Tongue (tissue), 2 donors: Measurements from ENCODE around the gene MYBBP1A. TPM values are rescaled to one million over a fixed set of nuclear protein-coding genes. Genes with fewer than 3 reads are reported as not detected.

ENCODE experiments used
- DNase-seq: peaks from one replicate; pipeline ENCODE4 v3.0.0-alpha.2; 2015
- total RNA-seq: library from RNA; depleted of rRNA; stranded (reverse); fragments of >200 nt; gene quantifications from one replicate; pipeline ENCODE4 v1.2.3, GENCODE V29; 2014

The MYBBP1A gene
- total RNA-seq, 1 donor from 2014 or later, result 25.7 TPM

DNA sequence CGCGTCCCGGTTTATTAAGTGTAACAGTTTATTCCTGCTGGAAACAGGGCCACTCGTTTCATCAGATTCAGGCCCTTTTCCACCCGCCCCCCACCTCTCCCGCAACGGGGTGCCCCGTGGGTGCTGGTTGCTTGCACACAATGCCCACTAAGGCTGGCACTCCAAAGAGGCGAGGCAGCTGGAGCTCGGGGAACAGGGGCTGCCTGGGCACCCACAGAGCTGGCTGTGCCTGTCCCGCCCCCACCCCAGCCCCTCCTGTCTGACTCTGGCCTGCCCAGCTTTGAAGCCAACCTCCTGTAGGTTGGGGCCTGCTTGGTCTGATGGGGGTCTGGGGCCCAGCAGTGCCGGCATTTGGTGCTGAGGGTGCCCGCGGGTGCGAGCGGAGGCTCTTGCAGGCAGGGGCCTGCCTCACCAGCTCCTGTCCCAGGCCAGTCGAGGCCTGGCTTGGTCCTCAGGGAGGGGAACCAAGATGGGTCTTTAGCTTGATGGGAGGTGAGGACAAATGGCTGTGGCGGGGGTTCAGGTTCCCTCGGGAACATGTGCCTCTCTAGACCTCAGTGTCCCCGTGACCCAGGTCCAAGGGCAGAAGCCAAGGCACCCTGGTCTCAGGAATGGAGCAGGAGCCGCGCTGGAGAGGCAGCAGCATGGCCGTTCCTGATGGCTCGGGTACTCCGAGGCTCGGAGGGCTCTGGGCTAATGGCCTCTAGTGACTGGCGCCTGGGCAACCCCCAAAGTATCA lies 20.1 kb downstream of the MYBBP1A start:
- no peak for DNase-seq

DNA sequence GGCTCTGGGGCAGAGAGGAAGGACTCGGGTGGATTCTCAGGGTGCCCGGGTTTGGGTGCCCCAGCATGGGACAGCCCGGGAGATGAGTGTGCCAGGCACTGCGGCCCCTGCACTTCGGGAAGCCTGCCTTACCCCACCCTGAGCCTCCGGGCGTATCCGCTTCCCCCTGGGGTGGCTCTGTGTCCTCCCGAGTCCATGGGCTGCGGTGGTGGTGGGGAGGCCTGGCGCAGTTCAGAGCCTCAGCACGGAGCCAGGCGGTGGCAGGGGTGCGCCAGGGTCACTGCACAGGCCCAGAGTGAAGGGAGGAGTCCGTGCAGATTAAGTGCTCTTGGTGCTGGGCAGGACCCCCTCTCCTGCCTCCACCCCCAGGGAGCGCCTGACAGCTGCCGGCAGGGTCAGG lies 20.7 kb downstream of the MYBBP1A start:
- DNase-seq, result no peak

DNA sequence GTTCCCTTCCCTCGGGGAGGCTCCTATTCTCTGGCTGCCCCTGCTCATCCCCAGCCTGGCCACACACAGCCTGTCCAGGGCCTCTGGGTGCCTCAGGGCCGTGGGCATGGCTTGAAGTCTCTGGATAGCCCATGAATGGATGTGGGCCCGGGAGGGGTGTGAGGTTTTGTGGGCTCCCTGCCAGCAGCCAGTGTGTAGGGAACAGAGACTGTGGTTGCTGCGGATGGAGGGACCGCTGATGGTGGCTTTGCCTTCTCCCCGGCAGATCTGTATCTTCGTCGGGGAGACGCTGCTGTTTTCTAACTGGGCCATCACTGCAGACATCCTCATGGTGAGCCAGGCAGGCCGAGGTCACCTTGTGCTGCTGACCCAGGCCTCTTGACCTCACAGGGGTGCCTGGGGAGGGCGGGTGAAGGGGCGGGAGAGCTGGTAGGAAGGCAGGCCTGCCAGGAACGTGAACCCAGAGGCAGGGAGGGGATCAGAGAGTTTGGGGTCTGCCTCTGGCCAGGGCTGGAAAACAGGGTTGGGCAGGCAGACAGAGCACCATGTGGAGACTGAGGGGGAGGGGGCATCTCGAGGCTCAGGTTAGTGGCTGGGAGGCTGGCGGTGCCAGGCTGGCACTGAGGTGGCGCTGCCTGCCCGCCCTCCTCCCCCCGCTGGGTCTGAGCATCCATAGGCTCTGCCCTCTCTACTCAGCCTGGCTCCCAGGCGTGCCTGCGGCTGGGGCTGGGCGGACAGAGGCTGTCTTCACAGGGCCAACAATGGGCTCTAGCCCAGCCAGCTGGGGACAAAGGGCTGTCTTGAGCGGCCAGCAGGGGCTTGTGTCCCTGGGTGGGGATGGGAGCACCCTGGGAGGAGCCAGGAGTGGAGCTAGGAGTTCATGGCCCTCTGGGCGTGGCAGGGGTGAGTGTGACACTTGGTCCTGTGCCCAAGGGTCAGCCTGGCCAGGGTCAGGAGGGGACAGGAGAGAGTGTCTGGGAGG lies 21.4 kb downstream of the MYBBP1A start:
- DNase-seq, result no peak

DNA sequence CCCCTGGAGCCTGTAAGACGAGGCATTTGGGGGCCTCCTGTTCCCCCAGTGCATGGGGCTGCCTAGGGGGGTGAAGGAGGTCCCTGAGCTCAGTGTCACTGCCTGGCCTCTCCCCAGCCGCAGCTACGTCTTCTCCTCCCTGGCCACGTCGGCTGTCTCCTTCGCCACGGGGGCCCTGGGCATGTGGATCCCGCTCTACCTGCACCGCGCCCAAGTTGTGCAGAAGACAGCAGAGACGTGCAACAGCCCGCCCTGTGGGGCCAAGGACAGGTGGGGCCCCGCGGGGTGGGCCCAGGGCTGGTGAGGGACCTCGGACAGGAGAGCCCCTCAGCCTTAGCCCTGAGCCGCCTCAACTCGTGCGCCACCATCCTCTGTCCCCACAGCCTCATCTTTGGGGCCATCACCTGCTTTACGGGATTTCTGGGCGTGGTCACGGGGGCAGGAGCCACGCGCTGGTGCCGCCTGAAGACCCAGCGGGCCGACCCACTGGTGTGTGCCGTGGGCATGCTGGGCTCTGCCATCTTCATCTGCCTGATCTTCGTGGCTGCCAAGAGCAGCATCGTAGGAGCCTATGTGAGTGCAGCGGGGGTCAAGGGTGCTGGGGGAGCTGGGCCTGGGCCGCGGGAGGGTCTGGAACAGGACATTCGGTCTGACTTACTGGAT lies 22.2 kb downstream of the MYBBP1A start:
- DNase-seq, result no peak

DNA sequence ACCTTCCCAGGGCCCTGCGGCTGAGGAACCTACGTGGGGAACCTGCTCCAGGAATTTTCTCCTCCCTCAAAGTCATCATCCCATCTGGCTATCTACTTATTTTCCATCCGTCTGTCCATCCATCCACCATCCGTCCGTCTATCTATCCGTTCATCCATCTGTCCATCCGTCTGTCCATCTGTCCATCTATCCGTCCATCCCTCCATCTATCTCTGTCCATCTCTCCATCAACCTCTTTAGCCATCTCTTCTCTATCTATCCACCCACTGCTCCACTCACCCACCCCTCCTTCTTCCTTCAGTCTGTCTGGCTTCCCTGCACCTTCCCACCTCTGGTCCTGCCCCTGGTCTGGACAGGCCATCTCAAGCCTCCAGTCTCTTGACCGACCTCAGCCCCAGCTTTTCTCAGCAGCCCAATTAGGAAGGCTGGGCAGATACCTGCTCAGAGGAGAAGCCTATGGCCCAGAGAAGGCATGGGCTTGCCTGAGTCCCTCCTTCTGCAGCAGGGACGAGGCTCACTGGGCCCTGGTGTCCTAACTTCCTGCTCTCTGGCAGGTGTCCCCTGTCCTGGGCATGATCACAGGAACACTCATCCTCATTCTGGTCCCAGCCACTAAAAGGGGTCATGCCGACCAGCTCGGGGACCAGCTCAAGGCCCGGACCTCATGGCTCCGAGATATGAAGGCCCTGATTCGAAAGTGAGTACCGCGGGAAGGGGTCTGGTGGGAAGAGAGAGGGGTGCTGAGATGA lies 23.0 kb downstream of the MYBBP1A start:
- DNase-seq, result no peak

DNA sequence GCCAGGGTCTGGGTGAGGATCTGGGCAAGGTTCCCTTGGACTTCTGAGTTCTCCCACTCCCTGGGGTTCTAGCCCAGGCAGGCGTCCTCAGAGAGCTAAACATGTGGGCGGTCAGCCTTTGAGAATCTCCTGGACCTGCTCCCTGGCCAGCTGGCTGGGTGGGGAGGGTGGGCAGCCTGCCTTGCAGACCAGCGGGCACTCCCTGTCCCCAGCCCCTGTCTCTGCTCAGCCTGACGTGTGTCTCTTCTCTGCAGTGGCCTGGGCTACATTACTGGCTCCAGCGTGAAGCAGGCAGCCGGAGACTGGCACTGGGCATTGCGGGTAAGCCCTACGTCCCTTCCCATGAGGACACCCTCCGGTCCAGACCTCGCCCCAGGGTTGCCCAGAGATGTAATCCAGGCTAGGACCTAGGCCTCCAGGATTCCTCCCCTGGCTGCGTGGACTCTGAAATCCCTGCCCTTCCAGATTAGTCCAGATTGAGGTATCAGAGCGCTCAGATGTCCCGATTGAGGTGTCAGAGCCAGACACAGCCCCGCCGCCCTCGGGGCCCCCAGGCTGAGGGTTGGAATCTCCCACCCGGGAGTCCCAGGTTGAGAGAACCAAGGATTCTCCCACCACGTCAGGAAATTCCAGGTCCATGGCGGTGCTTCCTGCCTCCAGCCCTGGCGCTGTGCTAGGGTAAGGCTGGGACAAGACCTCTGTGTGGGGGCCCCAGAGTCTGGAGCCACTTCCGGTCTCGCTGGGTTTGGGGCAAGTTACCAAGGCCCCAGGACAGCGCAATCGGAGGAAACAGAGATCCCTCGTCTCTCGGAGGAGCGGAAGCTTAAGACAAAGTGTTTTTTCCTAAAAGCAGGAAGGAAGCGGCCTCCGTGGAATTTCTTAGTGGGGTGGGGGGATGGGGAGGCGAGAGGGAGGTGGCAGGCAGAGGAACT lies 24.1 kb downstream of the MYBBP1A start:
- no peak for DNase-seq

DNA sequence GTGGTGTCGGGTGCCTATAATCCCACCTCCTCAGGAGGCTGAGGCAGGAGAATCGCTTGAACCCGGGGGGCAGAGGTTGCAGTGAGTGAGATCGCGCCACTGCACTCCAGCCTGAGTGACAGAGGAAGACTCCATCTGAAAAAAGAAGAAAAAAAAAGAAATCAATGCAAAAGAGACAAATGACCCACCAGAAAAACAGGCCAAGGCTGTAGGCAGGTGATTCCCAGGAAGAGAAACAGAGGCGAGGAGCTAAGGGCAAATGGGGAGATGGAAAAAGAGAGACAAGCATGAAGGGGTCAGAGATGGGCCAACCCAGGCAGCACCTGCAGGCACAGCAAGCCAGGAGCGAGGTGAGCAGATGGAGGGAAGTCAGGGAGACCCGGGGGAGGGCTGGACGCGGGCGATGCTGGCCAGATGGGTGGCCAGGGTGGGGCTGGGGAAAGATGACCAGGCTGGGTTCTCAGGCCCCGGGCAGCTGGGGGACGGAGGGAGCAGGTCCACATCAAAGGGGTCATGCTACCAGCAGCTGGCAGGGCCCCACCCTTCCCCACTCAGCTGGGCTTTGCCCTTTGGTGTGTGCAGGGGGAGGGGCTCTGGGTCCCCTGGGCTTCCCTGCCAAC lies 25.5 kb downstream of the MYBBP1A start:
- DNase-seq, result no peak

DNA sequence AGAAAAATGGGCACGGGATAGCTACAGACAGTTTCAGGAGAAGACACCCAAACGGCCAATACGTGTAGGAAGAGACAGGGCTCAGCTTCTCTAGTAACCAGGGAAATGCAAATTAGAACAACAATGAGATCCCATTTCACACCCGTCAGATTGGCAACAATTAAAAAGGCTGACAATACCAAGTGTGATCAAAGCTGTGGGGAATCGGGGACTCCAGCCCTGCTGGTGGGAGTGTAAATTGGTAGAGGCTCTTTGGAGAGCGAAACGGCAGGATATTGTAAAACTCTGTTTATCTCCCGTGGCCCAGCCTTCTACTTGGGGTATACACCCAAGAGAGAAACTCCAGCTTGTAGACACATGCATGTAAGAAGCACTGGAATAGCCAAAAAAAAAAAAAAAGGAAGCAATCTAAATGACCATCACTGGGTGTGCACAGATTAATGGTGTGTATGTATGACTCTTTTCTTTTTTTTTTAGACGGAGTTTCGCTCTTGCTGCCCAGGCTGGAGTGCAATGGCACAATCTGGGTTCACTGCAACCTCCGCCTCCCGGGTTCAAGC lies 27.5 kb downstream of the MYBBP1A start:
- DNase-seq, result no peak

DNA sequence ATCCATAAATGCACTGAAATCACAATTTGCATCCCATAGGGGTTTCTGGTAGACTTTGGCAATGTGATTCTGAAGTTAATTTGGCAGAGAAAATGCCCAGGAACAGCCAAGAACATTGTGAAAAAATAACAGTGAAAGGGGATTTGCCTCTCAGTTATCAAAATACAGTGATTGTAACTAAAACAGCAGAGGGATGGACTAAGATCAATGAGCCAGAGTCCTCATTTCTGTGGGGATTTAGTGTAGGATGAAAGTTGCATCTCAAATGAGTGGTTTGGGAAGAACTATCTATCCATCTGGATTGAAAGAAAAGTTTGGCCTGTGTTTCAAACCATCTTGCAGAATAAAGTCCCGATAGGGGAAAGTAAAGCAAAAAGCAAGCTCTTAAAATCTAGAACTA lies 28.1 kb downstream of the MYBBP1A start:
- DNase-seq, result peak; percentile 35

DNA sequence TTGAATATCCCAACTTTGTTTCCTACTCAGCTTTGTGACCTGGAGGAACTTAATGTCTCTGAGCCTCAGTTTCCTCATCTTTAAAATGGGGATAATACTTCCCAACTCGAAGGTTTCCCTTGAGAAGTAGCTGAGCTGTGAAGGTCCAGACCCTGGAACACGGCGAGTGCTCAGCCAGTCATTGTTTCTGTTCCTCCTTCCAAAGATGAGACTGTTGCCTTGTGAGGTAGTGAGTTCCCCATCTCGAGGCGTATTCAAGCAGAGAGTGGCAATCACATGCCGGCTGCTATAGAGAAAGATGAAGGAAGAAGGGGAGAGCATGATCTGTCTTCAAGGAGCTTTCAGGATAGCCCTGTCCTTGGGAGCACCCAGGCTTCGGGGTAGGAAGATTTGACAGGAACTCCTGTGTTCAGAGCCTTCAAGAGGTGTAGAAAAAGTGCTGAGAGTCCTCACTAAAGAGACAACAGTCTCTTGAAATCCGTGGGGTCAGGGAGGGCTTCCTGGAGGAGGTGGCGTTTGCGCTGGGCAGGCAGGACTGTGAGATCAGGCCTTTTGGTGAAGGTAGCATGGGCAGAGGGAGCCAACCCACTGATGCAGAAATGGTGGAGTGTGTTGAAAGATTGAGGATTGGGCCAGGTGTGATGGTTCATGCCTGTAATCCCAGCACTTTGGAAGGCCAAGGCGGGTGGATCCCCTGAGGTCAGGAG lies 29.3 kb downstream of the MYBBP1A start:
- DNase-seq, result no peak

DNA sequence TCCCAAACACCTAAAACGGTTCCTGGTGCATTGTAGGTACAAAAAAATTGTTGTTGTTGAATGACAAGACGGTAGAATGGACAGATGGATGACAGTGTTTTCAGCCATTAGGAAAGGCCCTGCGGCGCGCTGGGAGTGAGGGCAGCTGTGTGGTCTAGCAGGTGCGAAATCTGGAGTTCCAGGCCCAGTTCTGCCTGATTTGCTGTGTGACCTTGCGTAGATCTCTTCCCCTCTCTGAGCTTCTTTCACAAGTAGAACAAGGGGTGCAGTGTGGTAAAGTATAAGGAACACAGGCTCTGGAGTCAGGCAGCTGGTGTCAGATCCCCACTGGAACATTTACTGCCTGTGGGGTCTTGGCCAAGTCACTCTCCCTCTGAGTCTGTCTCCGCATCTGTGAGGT lies 31.2 kb downstream of the MYBBP1A start:
- no peak for DNase-seq

DNA sequence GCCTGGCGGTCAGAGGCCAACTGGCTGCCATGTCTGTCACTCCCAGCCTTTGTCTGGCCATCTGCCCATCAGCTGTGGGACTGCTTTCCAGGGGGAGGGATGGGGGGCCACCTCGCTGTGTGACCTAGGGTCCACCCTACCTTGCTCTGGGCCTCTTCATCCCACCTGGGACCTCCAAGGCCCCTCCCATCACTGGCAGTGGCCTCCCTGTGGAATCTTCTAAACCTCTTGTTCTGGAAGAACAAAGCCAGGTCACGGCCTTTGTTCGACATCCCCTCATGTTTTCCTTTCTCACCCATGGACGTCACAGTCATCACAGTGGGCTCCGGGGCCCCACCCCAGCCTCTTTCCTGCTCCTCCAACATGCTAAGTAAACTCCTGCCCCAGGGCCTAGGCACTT lies 32.5 kb downstream of the MYBBP1A start:
- no peak for DNase-seq

DNA sequence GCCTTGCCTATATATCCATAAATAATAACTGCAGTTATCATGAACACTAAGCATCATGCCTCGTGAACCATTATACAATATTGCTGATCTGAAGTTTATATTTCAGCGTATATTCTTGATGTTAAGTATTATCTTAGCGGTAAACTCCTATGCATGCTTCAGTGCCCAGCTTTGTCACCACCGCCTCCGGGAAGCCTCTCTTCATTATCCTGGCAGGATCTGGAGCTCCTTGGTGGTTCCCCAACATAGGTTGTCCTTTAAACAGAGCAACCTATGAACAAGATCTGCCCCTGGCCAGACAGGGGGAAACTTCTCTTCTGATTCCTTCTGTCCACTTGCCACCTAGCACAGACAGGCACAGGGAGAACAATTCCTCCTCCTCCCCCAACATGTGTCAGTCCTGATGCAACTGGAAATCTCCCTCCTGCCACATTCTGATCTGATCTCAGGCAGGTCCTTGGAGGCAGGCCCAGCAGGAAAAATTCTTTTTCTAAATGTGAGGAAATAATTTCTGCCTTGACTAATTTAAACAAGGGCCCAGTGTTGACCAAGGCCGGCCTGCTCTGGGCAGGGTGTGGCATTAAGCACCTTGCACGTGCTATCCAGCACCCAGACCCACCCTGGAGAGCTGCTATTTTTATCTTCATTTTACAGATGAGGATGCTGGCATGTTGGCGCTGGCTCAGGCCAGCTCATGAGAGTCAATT lies 34.1 kb downstream of the MYBBP1A start:
- no peak for DNase-seq

DNA sequence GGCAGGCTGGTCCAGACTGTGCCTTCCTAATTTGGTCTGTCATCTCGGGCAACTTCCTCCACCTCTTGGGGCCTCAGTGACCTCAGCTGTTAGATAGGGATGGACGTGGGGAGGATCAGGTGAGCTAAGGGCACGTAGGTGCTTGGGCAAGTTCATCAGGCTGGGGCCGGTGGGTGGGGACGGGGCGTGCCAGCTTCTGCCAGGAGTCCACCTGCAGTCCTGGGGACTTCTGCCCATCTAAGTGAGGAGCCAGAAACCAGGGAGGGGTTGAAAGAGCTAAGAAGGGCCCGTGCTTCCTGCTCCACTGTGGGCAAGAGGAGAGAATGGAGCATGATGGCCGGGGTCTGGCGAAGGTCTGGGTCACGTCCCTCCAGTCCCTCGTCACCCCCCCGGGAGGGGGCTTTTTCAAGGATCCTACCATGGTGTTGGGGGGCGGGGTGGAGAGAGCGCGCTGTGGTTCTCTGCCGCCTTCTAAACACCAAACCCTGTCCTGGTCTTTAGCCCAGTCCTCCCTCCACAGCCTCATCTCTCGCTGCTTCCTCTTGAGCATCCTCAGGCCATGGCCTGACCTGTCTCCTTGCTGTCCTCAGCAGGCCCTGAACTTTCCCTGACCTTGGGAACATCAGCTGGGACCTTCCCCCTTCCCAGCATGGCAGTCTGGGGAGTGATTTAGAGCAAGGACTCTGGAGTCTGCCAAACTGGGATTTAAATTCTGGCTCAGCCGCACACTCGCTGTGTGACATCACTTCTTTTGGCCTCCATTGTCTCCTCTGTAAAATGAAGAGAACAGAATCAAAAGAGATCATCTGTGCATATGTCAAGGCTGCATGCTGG lies 34.9 kb downstream of the MYBBP1A start:
- DNase-seq, result peak; percentile 43

DNA sequence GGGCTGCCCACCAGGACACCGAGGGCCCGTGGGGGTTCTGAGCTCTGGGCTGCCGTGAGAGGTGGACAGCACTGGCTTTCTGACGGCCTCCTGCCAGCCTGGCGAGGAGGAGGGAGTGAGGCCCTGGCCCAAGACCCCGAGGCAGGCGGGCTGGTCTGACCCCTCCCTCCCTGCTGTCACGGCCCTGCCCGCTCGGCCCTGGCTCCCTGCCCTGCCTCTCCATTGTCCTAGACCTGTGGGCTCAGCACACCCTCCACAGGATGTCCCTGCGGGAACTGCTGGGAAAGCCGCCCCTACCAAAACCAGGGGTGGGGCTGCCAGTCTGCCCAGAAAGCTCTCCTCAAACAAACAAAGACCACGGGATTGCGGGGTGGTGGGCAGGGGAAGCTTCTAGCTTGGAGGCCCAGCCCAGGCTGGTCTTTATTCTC lies 35.8 kb downstream of the MYBBP1A start:
- DNase-seq, result no peak

DNA sequence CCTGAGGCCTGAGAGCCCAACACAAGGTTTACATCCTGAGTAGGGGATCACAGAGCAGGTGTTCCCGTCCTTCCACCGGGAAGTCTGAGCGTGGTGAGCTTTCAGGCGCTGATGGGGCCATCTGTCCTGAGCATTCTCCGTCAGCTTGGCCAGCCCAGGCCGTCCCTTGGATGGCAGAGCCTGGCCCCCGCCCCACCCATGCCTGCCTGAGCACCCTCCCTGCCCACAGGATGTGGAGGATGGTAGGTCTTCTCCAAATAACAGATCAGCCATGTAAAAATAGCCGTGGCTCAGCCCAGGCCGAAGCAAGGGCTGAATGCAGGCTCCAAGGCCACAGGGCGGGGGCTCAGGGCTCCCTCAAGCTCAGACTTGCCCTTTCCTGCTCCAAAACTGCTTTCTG lies 36.3 kb downstream of the MYBBP1A start:
- DNase-seq, result no peak

DNA sequence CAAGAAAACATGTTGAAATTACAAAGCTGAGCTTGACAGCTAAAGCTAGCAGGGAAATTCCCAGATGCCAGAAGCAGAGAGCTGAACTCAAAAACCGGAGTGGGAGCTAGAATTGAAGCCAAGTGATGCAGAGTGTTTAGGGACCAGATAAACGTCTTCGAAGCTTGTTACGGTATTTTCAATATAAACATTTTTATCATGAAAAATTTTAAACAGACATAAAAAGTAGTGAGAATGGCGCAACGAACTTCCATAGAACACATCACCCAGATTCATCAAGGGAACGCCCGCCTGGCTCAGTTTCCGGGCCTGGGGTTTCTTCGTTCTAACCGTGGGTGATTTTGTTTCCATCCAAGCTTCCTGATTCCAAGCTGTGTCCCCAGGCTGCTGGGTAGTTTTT lies 38.4 kb downstream of the MYBBP1A start:
- peak; percentile 60 for DNase-seq

DNA sequence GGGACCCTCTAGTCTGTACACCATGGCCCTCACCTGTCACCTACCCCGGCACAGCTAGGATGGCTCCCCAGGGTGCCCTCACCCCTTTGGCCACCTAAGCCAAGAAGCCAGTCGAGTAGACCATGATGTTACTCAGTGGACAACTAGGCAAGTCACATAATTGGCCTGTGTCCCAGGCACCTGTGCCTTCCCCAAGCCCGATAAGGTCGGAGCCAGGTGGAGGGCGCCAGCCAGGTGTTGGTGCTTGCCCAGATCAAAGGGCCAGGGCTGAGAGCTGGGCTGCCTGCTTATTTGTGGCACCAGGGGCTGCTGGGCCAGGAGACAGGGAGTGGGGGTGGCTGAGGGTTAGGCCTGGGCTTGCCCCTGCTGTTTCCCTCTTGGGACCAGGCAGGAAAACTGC lies 39.7 kb downstream of the MYBBP1A start:
- DNase-seq, result no peak
